Stomach (tissue), 4 donors: Measurements from ENCODE around the gene MTX1.

Experiments used
- POLR2AphosphoS5 ChIP-seq, 3 donors: sonication (generic); formaldehyde crosslinking; IDR thresholded peaks; one replicate each; pipeline ENCODE4 v1.6.1; 2016; ENCODE audit warnings: antibody characterized with exemption in 3 of 3
- TF ChIP-seq, protein P1 (sequence below), 7 experiments: fragments of 450-650 bp in 4 of 7; fragments of 200-600 bp in 3 of 7; sonication (generic) in 3 of 7; IDR thresholded peaks; one replicate each; pipeline ENCODE4 v1.5.1; 2016 to 2019; ENCODE audit warnings: antibody characterized with exemption in 7 of 7, control low read depth in 2 of 7, mild to moderate bottlenecking in 1 of 7

DNA sequence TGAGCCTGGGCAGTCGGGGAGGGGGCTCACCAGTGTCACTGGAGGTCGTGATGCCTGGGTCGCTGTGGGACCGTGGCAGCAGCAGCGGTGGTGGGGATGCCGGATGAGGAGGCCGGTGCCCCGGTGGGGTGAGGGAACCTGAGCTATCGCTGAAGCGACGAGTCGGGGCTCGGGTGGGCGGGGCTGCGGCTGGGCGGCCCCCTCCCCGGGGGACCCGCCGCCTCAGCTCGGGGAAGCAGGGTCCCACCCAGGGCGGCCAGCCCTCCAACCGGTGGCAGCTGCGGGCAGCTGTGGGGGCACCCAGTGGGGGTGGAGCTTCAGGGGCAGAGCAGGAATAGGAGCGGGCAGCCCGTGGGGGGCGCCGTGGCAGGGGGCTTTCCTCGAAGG lies 41.7 kb downstream of the MTX1 start:
- TF ChIP-seq, protein P1, sequence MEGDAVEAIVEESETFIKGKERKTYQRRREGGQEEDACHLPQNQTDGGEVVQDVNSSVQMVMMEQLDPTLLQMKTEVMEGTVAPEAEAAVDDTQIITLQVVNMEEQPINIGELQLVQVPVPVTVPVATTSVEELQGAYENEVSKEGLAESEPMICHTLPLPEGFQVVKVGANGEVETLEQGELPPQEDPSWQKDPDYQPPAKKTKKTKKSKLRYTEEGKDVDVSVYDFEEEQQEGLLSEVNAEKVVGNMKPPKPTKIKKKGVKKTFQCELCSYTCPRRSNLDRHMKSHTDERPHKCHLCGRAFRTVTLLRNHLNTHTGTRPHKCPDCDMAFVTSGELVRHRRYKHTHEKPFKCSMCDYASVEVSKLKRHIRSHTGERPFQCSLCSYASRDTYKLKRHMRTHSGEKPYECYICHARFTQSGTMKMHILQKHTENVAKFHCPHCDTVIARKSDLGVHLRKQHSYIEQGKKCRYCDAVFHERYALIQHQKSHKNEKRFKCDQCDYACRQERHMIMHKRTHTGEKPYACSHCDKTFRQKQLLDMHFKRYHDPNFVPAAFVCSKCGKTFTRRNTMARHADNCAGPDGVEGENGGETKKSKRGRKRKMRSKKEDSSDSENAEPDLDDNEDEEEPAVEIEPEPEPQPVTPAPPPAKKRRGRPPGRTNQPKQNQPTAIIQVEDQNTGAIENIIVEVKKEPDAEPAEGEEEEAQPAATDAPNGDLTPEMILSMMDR (IDR thresholded peaks at IDR 0.05) = no peak
- TF ChIP-seq POLR2AphosphoS5 (IDR thresholded peaks at IDR 0.05) = no peak
